CD4-positive, alpha-beta T cell treated with Interleukin-21 for 1 hour (primary cell): ENCODE measurements around the gene DHRS1.

ENCODE experiments used
- DNase-seq: peaks from one replicate; pipeline ENCODE4 v3.0.0-alpha.2; 2020

DHRS1 gene

GRCh38 chr14:24327303-24327702 lies 27.7 kb upstream of the DHRS1 start:
- no peak for DNase-seq

DNA sequence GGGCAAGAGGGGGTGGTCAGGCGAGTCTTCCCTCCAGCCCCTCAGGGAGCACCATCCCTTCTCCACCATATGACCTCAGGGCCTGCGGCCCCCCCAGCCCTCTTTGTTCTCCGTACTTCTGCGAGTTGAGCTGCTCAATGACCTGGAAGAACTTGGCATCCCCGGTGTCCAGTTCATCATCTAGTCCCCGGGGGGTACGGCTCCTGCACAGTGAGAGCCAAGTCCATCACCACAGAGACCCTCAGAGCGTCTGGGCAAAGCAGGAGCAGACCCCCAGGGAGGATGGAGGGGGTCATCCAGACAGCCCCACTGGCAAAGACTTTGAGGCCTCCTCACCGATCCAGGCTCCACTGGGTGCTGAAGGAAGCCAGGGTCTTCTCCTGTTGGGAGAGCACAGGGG lies 26.4 kb upstream of the DHRS1 start:
- no peak for DNase-seq

DNA sequence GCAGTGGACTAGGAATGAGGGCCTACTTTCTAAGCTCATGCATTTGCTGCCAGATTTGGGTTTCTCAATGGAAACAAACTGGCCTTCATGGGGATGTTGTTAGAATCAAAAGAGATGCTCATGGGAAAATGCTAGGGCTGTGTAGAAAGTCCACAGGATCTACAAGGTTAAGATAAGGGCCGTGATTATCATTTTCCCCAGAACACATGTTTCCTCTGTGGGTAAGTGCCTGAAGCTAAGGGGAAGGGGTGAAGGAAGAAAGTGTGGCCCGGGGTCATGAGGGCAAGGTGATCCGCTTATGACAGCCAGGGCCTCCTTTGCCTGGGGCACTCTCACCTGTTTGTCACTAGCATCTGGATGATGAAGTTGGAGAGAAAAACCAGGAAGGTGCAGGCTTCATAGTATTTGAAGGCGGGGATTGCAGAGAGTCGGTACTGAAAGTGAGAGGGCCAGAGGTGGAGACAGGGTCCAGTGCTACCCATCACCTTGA lies 25.5 kb upstream of the DHRS1 start:
- DNase-seq = no peak

DNA sequence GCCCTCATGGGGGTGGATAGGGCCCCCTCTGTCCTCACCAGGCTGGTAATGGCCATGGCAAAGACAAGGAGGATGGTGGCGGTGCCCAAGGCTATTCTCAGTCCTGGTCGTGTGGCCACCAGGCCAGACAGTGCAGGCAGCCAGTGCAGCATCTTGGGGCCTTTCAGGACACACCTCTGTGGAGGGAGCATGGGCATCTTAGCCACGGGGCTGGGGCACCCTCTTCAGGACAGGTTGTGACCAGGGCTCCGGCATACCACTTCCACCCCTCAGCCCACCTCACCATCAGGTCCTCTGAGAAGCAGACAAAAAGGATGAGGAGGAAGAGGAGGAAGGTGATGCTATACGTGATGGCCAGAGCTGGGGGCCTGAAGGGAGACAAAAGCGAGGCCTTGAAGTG lies 24.4 kb upstream of the DHRS1 start:
- no peak for DNase-seq

DNA sequence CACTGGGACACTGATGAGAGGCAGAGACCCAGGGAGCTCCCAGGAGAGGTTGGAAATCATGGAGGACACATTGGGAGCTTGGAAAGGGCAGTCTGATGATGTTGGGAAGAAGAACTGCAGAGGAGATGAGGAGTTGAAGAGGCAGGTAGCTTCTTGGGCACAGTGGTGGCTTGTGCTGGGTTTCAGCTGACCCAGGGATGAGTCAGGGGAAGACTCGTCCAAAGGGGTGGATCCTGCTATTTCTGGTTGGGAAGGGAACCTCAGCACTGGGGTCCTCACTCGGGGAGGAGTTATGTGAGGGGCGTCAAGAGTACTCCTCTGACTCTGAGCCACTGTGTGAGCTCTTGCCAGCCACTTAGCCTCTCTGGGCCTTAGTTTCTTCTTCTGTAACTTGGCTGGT lies 23.8 kb upstream of the DHRS1 start:
- DNase-seq = no peak

DNA sequence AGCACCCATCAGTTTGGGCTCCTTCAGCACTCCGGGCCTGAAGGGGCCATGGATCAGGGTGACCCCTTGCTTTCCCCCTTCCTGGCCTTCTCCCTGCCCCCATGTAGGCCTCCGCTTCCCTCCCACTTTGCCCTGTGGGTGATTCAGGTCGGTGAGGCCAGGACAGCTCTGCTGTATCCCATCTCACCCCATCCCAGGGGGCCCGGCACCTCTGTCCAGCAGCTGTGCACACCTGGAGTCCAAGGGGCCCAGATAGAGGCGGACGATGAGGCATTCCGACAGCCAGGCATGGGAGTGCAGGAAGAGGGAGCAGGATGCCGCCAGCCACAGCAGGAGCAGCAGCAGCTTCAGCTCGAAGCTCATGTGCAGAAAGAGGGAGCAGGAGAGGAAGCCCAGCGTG lies 23.1 kb upstream of the DHRS1 start:
- no peak for DNase-seq

DNA sequence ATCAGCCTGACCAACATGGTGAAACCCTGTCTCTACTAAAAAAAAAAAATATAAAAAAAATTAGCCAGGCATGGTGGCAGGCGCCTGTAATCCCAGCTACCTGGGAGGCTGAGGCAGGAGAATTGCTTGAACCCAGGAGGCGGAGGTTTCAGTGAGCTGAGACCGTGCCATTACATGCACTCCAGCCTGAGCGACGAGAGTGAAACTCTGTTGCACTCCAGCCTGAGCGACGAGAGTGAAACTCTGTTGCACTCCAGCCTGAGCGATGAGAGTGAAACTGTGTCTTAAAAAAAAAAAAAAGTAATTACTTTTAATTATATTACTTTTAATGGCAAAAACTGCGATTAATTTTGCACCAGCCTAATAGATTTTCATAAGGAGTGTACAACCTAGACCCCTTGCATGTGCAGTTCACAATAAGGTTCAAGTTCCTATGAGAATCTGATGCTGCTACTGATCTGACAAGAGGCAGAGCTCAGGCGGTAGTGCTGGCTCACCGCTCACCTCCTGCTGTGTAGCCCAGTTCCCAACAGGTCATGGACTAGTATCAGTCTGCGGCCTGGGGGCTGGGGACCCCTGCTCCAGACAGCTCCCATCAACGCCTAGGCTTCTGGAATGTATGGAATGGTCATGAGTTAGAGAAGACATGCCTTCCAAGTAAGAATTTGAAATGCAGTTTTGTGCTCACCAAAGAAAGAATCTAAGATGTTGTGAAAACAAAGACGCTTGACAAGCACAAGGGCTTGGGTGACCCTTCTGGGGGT lies 21.8 kb upstream of the DHRS1 start:
- no peak for DNase-seq

DNA sequence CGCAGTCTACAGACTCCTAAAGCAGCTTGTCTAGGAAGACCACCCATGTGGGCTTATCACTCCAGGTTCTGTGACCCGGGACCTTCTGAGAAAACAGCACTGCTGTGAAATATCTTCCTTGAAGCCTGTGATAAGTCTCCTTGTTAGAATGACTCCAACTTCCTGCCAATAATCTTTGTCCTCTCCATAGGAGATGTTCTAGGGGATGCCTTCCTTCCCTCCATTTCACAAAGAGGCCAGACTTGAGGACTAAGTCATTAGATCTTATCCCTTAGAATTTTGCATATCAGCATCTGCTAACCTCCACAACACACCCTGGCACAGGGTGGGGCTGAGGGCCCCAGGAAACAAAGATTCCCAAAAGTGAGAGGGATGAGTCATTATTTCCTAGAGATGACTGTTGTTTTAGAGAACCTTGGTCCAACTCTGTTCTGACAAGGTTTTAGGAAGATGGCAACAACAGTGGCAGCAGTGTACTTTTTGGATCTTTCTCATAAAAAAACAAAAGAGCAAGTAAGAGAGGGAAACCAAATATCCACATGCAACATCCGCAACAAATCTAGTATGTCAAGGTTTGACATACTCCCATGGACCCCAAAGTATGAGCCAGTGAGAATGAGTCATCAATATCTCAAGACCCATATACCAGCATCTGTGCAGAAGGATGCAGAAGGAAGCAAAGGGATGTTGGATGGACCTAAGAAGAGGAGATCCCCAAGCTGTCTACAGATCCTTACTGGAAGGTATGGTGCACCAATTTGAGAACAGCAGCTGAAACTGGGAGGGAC lies 17.8 kb upstream of the DHRS1 start:
- no peak for DNase-seq

GRCh38 chr14:24316597-24316950 lies 17.0 kb upstream of the DHRS1 start:
- DNase-seq = no peak

DNA sequence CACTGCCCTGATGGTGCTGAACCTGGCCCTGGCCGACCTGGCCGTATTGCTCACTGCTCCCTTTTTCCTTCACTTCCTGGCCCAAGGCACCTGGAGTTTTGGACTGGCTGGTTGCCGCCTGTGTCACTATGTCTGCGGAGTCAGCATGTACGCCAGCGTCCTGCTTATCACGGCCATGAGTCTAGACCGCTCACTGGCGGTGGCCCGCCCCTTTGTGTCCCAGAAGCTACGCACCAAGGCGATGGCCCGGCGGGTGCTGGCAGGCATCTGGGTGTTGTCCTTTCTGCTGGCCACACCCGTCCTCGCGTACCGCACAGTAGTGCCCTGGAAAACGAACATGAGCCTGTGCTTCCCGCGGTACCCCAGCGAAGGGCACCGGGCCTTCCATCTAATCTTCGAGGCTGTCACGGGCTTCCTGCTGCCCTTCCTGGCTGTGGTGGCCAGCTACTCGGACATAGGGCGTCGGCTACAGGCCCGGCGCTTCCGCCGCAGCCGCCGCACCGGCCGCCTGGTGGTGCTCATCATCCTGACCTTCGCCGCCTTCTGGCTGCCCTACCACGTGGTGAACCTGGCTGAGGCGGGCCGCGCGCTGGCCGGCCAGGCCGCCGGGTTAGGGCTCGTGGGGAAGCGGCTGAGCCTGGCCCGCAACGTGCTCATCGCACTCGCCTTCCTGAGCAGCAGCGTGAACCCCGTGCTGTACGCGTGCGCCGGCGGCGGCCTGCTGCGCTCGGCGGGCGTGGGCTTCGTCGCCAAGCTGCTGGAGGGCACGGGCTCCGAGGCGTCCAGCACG lies 16.4 kb upstream of the DHRS1 start:
- DNase-seq = no peak

- DNase-seq = no peak
Observed at GRCh38 chr14:24315243-24315806, 15.7 kb upstream of the DHRS1 start.

DNA sequence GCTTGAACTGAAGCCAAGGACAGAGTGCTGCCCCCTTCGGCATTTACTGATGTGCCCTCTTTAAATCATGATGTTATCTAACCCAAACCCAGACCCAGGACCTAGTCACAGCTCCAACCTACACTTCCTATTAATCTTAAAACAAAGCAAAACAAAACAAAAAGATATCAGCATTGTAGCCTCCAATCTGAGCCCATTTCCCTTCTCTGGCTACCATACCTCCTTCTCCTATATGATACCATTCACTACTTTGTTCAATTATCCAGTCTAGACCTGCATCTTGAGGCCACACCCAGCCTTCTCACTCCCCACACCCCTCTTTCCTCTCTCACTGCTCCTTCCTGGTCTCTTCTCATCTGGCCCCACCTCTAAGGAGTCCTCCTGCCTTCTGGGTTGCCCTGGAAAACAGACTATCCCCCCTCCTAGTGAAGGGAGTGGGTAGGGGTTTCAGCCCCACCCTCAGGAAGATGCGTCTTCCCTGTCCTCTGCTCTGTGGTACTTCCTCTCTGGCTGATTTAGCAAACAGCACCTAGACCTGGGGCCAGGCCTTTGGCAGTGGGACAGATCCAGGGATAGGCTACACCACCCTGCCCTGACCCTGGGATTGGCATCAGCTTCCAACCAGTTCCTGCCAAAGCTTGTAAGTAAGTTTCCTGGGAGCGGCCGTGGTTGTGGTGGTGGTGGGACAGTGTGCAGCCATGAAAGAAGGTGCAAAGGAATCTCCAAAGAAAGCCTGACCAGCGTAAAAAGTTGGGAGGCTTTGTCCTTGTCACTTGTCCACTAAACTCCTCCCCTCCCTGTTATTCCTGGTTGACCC lies 15.0 kb upstream of the DHRS1 start:
- no peak for DNase-seq

DNA sequence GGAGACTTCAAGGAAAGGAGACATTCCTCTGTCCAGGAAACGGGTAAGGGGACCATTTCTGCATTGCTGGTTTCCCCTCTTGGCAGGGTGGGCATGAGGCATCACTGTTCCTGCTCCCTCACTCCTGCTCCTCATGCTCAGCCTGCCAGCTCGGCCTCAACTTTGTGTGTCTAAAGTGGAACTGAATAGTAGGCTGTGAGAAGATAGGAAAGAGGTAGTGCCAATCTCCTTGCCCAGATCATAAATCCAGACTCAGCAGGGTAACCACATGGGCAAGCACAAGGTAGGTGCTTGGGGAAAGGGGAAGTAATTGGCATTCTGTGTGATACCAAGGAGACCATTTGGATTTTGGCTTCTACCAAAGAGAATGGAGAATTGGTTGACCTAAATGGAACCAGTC lies 14.3 kb upstream of the DHRS1 start:
- DNase-seq = no peak

- peak; percentile 60 for DNase-seq
Observed at GRCh38 chr14:24312736-24313507, 13.3 kb upstream of the DHRS1 start.

DNA sequence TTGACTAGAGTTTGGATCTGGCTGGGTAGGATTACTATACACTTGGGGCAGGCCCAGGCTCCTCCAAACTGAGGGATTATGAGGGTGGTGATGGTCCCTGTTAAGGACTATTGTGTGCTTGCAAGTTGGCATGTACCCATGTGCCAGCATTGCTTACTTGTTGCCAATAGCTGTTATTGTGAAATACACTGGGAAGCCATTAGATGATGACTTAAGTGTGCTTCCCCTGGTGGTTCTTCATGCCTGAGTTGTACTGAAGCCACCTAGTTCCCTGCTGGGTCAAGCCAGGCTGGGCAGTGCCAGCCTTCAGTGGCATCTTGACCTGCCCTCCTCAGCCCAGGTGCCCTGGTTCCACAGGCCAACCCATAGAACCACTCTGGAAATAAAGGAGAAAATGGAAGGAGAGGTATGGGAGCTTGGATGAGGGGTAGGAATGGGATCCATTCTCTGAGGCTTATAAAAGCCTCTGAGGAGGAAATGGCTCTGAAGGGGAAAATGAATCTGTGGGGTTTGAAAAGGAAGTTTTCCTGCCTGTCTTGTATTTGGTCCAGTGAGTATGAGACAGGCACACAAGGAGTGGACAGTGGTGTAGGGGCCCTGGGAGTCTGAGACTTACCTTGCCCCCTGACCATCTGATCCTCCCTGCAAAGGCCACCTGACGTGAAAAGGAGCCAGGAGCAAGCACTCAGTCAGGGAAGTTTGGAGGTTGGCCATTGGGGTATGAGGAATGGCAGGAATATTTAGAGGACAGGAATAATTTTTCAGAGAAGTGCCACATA lies 12.4 kb upstream of the DHRS1 start:
- DNase-seq = no peak

- DNase-seq = peak; percentile 80
Observed at GRCh38 chr14:24310646-24311604, 11.3 kb upstream of the DHRS1 start, which contains the start of gene LTB4R. TSS of gene LTB4R (plus strand) at chr14:24311502. CDS start at chr14:24315652, 4,150 bp downstream.

- DNase-seq = no peak
Observed at GRCh38 chr14:24310265-24310645, 10.7 kb upstream of the DHRS1 start.

GRCh38 chr14:24309538-24310264 lies 10.1 kb upstream of the DHRS1 start, which contains the start of gene LTB4R2:
TSS of gene LTB4R2 (plus strand) at chr14:24310140. CDS start at chr14:24310665, 525 bp downstream.
- no peak for DNase-seq
